Measurements from ENCODE around the gene NCR2.

DNA sequence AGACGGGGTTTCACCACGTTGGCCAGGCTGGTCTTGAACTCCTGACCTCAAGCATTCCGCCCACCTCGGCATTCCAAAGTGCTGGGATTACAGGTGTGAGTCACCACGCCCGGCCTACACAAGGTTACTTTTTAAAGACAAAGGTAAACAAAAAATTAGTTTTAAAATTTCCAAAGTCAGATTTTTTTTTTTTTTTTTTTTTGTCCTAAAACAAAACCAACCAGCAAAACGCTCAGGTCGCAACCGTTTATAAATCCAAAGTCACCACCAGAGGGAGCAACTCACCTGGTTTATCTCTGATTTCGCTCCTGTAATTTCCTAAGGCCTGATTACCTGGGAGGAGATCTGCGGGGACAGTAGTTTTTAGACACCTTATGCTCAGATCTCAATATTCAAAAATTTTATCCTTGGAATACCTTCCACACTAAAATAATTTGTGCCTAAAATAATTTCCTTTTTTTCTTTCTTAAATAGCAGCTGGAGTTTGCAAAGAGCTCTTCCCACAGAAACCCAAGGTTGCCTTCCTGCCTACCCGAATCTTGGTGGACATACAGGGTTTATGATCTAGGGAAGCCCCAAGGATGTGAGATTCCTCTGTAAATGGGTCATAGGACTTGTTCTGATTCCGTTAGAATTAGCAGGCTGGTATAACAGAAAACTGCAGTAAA is 29.1 kb upstream of the NCR2 start:
- no peak for TF ChIP-seq YY1 (IDR thresholded peaks at IDR 0.05; ENCODE audit: extremely low read depth, insufficient replicate concordance, low read depth, low read length)
- TF ChIP-seq, protein P1, sequence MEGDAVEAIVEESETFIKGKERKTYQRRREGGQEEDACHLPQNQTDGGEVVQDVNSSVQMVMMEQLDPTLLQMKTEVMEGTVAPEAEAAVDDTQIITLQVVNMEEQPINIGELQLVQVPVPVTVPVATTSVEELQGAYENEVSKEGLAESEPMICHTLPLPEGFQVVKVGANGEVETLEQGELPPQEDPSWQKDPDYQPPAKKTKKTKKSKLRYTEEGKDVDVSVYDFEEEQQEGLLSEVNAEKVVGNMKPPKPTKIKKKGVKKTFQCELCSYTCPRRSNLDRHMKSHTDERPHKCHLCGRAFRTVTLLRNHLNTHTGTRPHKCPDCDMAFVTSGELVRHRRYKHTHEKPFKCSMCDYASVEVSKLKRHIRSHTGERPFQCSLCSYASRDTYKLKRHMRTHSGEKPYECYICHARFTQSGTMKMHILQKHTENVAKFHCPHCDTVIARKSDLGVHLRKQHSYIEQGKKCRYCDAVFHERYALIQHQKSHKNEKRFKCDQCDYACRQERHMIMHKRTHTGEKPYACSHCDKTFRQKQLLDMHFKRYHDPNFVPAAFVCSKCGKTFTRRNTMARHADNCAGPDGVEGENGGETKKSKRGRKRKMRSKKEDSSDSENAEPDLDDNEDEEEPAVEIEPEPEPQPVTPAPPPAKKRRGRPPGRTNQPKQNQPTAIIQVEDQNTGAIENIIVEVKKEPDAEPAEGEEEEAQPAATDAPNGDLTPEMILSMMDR (IDR thresholded peaks at IDR 0.05 in 2 of 3, conservative IDR thresholded peaks at IDR 0.05 in 1 of 3; ENCODE audit: borderline replicate concordance in 1 of 3, insufficient read depth in 1 of 3, low read depth in 2 of 3, low read length in 2 of 3) = peak; percentile 59 to 73 (median 64); a peak in 5 of 6 replicates
- TF ChIP-seq, protein P2, sequence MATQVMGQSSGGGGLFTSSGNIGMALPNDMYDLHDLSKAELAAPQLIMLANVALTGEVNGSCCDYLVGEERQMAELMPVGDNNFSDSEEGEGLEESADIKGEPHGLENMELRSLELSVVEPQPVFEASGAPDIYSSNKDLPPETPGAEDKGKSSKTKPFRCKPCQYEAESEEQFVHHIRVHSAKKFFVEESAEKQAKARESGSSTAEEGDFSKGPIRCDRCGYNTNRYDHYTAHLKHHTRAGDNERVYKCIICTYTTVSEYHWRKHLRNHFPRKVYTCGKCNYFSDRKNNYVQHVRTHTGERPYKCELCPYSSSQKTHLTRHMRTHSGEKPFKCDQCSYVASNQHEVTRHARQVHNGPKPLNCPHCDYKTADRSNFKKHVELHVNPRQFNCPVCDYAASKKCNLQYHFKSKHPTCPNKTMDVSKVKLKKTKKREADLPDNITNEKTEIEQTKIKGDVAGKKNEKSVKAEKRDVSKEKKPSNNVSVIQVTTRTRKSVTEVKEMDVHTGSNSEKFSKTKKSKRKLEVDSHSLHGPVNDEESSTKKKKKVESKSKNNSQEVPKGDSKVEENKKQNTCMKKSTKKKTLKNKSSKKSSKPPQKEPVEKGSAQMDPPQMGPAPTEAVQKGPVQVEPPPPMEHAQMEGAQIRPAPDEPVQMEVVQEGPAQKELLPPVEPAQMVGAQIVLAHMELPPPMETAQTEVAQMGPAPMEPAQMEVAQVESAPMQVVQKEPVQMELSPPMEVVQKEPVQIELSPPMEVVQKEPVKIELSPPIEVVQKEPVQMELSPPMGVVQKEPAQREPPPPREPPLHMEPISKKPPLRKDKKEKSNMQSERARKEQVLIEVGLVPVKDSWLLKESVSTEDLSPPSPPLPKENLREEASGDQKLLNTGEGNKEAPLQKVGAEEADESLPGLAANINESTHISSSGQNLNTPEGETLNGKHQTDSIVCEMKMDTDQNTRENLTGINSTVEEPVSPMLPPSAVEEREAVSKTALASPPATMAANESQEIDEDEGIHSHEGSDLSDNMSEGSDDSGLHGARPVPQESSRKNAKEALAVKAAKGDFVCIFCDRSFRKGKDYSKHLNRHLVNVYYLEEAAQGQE (IDR thresholded peaks at IDR 0.05; ENCODE audit: low read depth) = no peak
- TF ChIP-seq POLR2AphosphoS5 (IDR thresholded peaks at IDR 0.05; ENCODE audit: low read depth, low read length) = no peak
- TF ChIP-seq POLR2A (IDR thresholded peaks at IDR 0.05; ENCODE audit: borderline replicate concordance, extremely low read depth, insufficient read depth, insufficient read length) = no peak
- TF ChIP-seq SIN3A (IDR thresholded peaks at IDR 0.05; ENCODE audit: low read depth) = no peak
- TF ChIP-seq, protein P3, sequence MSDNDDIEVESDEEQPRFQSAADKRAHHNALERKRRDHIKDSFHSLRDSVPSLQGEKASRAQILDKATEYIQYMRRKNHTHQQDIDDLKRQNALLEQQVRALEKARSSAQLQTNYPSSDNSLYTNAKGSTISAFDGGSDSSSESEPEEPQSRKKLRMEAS (IDR thresholded peaks at IDR 0.05) = no peak
- TF ChIP-seq SP1 (IDR thresholded peaks at IDR 0.05; ENCODE audit: low read depth) = no peak
- no peak for TF ChIP-seq FOSL1 (IDR thresholded peaks at IDR 0.05; ENCODE audit: low read depth)
